HepG2 (cell line): ENCODE results near the gene ARIH2. TPM values are rescaled to one million over a fixed set of nuclear protein-coding genes. Genes with fewer than 3 reads are reported as not detected.

Source experiments
- ATAC-seq: fragments of 200-7000 bp; cut with Tn5 transposase; 3 replicates; pipeline ENCODE4 v1.9.1; 2020; ENCODE audit warnings: mild to moderate bottlenecking, moderate library complexity
- BruUV-seq: library from RNA; stranded (reverse); fragments of 400-500 nt; replicated peaks from 2 replicates; lab custom pipeline; 2021; lab: Mats Ljungman, UMichigan
- CTCF ChIA-PET: fragments of 300-600 bp; formaldehyde crosslinking; extraction: SDS; loops from one replicate; lab custom pipeline; 2021; ENCODE audit warnings: low total read pairs, inconsistent platforms, low intra/inter-chr PET ratio; lab: Yijun Ruan, JAX
- POLR2A ChIA-PET: fragments of 350-600 bp; sonication (Branson Sonifier 250); formaldehyde crosslinking; loops from one replicate; lab custom pipeline; 2020; ENCODE audit warnings: antibody characterized with exemption, inconsistent platforms; lab: Yijun Ruan, JAX
- DNase-seq: peaks from one replicate; pipeline ENCODE4 v3.0.0-alpha.2; 2015; ENCODE audit warnings: low spot score
- FAIRE-seq: peaks from 3 replicates; lab custom pipeline; 2011; peaks lifted over from hg19 to GRCh38; lab: Jason Lieb, UNC
- H2AFZ ChIP-seq: one replicate; pipeline ENCODE4 v1.6.1; 2011; ENCODE audit warnings: low read length, inconsistent platforms
- H3K27ac ChIP-seq: fragments of 300-600 bp; 3 replicates; pipeline ENCODE4 v1.8.0; 2011; ENCODE audit warnings: mixed run types, mild to moderate bottlenecking, mixed read lengths, low read length, inconsistent platforms; ENCODE audit not compliant: insufficient read depth; ENCODE audit errors: extremely low read length
- H3K27me3 ChIP-seq, 2 experiments: fragments of 200-600 bp in 1 of 2; 2 replicates in 1 of 2; 3 replicates in 1 of 2; pipeline versions ENCODE4 v1.6.0 to v1.8.0; 2011; ENCODE audit warnings: low read length in 2 of 2, mild to moderate bottlenecking in 2 of 2, moderate library complexity in 2 of 2, inconsistent platforms in 1 of 2; ENCODE audit not compliant: insufficient read depth in 2 of 2, control insufficient read depth in 1 of 2
- H3K36me3 ChIP-seq, 2 experiments: fragments of 200-600 bp in 1 of 2; replicated peaks in 1 of 2; 2 replicates in 1 of 2; 3 replicates in 1 of 2; pipeline versions ENCODE4 v1.5.1 to v1.8.0; 2011; ENCODE audit warnings: low read length in 2 of 2, inconsistent platforms in 1 of 2; ENCODE audit not compliant: insufficient read depth in 2 of 2, control insufficient read depth in 1 of 2
- H3K4me1 ChIP-seq: 2 replicates; pipeline ENCODE4 v1.5.1; 2012; ENCODE audit warnings: low read length, inconsistent platforms; ENCODE audit not compliant: insufficient read depth
- H3K4me2 ChIP-seq: 2 replicates; pipeline ENCODE4 v1.6.0; 2011; ENCODE audit warnings: low read depth, low read length, inconsistent platforms
- H3K4me3 ChIP-seq, 3 experiments: fragments of 200-600 bp in 1 of 3; sonication (generic), shearing (Covaris generic) in 1 of 3; replicated peaks in 1 of 3; 2 replicates each; pipeline ENCODE4 v1.5.1; 2011 to 2016; ENCODE audit warnings: low read length in 3 of 3, inconsistent platforms in 2 of 3, low read depth in 2 of 3, mild to moderate bottlenecking in 2 of 3, control low read depth in 1 of 3, mixed read lengths in 1 of 3; ENCODE audit not compliant: insufficient read depth in 1 of 3
- H3K79me2 ChIP-seq: one replicate; pipeline ENCODE4 v1.6.1; 2011; ENCODE audit warnings: low read length, inconsistent platforms; ENCODE audit not compliant: insufficient read depth
- H3K9ac ChIP-seq: 2 replicates; pipeline ENCODE4 v1.6.0; 2011; ENCODE audit warnings: mild to moderate bottlenecking, low read depth, low read length, inconsistent platforms; ENCODE audit not compliant: insufficient read depth
- H3K9me3 ChIP-seq: 2 replicates; pipeline ENCODE4 v1.5.1; 2012; ENCODE audit warnings: mild to moderate bottlenecking, low read length
- H4K20me1 ChIP-seq: 2 replicates; pipeline ENCODE4 v1.6.0; 2011; ENCODE audit warnings: inconsistent platforms, mild to moderate bottlenecking, low read length, moderate library complexity; ENCODE audit not compliant: insufficient read depth
- ESRRA ChIP-seq: sonication (generic); formaldehyde crosslinking; IDR thresholded peaks from 2 replicates; pipeline ENCODE4 v1.5.1; 2020; ENCODE audit warnings: mild to moderate bottlenecking, low read depth, missing genetic modification reagents
- HOMEZ ChIP-seq: IDR thresholded peaks from 2 replicates; pipeline ENCODE4 v1.6.1; 2016; ENCODE audit warnings: low read depth
- KDM2A ChIP-seq: sonication (generic); formaldehyde crosslinking; IDR thresholded peaks from 2 replicates; pipeline ENCODE4 v1.4.0; 2020; ENCODE audit warnings: low read depth, missing genetic modification reagents, borderline replicate concordance
- TFE3 ChIP-seq: IDR thresholded peaks from 2 replicates; pipeline ENCODE4 v1.6.1; 2016
- ZFP62 ChIP-seq: sonication (generic); formaldehyde crosslinking; IDR thresholded peaks from 2 replicates; pipeline ENCODE4 v1.4.0; 2020; ENCODE audit warnings: missing genetic modification reagents
- ZNF224 ChIP-seq: sonication (generic); formaldehyde crosslinking; IDR thresholded peaks from 2 replicates; pipeline ENCODE4 v1.5.0; 2020; ENCODE audit warnings: mild to moderate bottlenecking, missing genetic modification reagents
- ZNF275 ChIP-seq: sonication (generic); formaldehyde crosslinking; IDR thresholded peaks from 2 replicates; pipeline ENCODE4 v1.8.0; 2022; ENCODE audit warnings: missing genetic modification reagents, mild to moderate bottlenecking, inconsistent platforms, borderline replicate concordance
- ZNF362 ChIP-seq: sonication (generic); formaldehyde crosslinking; IDR thresholded peaks from 2 replicates; pipeline ENCODE4 v1.4.0; 2020; ENCODE audit warnings: missing genetic modification reagents, mild to moderate bottlenecking, borderline replicate concordance
- ZNF460 ChIP-seq: sonication (generic); formaldehyde crosslinking; IDR thresholded peaks from 2 replicates; pipeline ENCODE4 v1.5.1; 2020; ENCODE audit warnings: missing genetic modification reagents, mild to moderate bottlenecking, borderline replicate concordance
- ZNF772 ChIP-seq: sonication (generic); formaldehyde crosslinking; IDR thresholded peaks from 2 replicates; pipeline ENCODE4 v1.5.0; 2020; ENCODE audit warnings: mild to moderate bottlenecking, missing genetic modification reagents
- WGBS: methylation state at CpG from one replicate; pipeline ENCODE4 v1.1.6; 2017; ENCODE audit warnings: low lambda C conversion rate; 5-methylcytosine and 5-hydroxymethylcytosine counted together
- in situ Hi-C: cut with HindIII; loops from 2 replicates; pipeline ENCODE4 v1.10.0; 2017; ENCODE audit warnings: low pct_unique_long_range_greater_than_20kb; ENCODE audit not compliant: extremely low pct_ligation_motif_present
- intact Hi-C: fragments of 100-400 bp; cut with micrococcal nuclease; formaldehyde crosslinking; loops from one replicate; pipeline ENCODE4 v1.10.0; 2022; ENCODE audit not compliant: unreplicated experiment
- polyA plus RNA-seq, 8 experiments: library from polyadenylated mRNA; depleted of rRNA in 3 of 8; stranded (reverse) in 7 of 8; unstranded in 1 of 8; fragments of >200 nt; fragmentation: Illumina TruSeq in 4 of 8; extraction: Trizol in 4 of 8; gene quantifications; 2 replicates each; pipeline versions ENCODE4 v1.2.1 to v1.2.3, GENCODE V29; 2011 to 2016; ENCODE audit warnings: low read depth in 4 of 8, missing spikeins in 1 of 8, mixed read lengths in 1 of 8; ENCODE audit not compliant: insufficient read depth in 1 of 8
- total RNA-seq, 5 experiments: library from RNA; depleted of rRNA; stranded (reverse); fragments of >200 nt; fragmentation: Illumina TruSeq; extraction: Trizol; gene quantifications; 2 replicates each; pipeline ENCODE4 v1.2.3, GENCODE V29; 2016; ENCODE audit warnings: low read depth in 1 of 5
- TF ChIP-seq, protein P1 (sequence below): sonication (generic); formaldehyde crosslinking; IDR thresholded peaks from 2 replicates; pipeline ENCODE4 v1.5.0; 2020; ENCODE audit warnings: missing genetic modification reagents, mild to moderate bottlenecking, borderline replicate concordance
- TF ChIP-seq, protein P2 (sequence below): IDR thresholded peaks from 2 replicates; pipeline ENCODE4 v1.6.1; 2012; ENCODE audit warnings: inconsistent platforms
- TF ChIP-seq, protein P3 (sequence below): sonication (generic); formaldehyde crosslinking; IDR thresholded peaks from 2 replicates; pipeline ENCODE4 v1.5.1; 2020; ENCODE audit warnings: missing genetic modification reagents, mild to moderate bottlenecking, borderline replicate concordance

The ARIH2 gene
- total and polyA plus RNA-seq, 2 of the 13 experiments (the other 11 are each of a cell fraction or from before 2014, with no cell fraction given), result 64.8 to 83.3 TPM

GRCh38 chr3:49021813-49022687 is 103.4 kb downstream of the ARIH2 start, which contains the start of gene NDUFAF3:
Gene NDUFAF3, plus strand, starts transcription at chr3:49022121. Its CDS starts 24 bp downstream, at chr3:49022145.
- no TSS peak for BruUV-seq
- TF ChIP-seq ZNF224 (peak; percentile 89), KDM2A (CRISPR knock-in tag) (peak; percentile 90), HOMEZ (CRISPR knock-in tag) (no peak), ZNF362 (CRISPR knock-in tag) (no peak), ZNF772 (CRISPR knock-in tag) (peak; percentile 89), TFE3 (peak; percentile 19; the same call in 1 of the 2 replicates), ZFP62 (CRISPR knock-in tag) (peak; percentile 75; the same call in 1 of the 2 replicates), ZNF460 (peak; percentile 3; the same call in 1 of the 2 replicates), ZNF275 (peak; percentile 95; the same call in 1 of the 2 replicates), ESRRA (CRISPR knock-in tag) (0 out of 2 replicates have a peak, but pooled peaks have one; percentile 25)
- TF ChIP-seq, protein P1, sequence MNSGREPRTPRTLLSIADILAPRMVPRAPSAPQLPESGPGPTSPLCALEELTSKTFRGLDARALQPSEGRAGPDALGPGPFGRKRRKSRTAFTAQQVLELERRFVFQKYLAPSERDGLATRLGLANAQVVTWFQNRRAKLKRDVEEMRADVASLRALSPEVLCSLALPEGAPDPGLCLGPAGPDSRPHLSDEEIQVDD (CRISPR knock-in tag), result no peak
- TF ChIP-seq, protein P2, sequence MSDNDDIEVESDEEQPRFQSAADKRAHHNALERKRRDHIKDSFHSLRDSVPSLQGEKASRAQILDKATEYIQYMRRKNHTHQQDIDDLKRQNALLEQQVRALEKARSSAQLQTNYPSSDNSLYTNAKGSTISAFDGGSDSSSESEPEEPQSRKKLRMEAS, result peak; percentile 85
- TF ChIP-seq, protein P3, sequence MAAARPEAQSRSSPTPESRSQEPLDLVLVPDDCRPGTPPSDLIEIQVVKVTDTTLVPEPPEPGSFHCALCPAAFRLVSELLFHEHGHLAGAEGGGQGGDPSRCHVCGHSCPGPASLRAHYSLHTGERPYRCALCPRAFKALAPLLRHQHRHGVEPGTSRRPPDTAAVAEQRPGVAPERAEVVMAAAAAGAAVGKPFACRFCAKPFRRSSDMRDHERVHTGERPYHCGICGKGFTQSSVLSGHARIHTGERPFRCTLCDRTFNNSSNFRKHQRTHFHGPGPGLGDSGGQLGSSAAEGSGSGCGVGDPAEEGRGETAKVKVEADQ (CRISPR knock-in tag), result peak; percentile 64; the same call in 1 of the 2 replicates

More at GRCh38 chr3:49021813-49022687, 103.4 kb downstream of the ARIH2 start, which contains the start of gene NDUFAF3:
- Histone ChIP-seq H3K79me2 (peaks cover 27% of the 10 kb centered on the region), H3K36me3 (peaks cover 16 to 30% of the 10 kb centered on the region in 2 experiments), H3K4me3 (peak within 1 kb of the TSS; percentile 80 to 96 (median 89)), H3K9me3 (no peaks in the 10 kb centered on the region), H3K27ac (peak within 1 kb of the TSS; percentile 99), H3K4me1 (peaks cover 50% of the 10 kb centered on the region), H3K4me2 (peak within 1 kb of the TSS; percentile 89), H4K20me1 (no peaks in the 10 kb centered on the region), H3K9ac (peak within 1 kb of the TSS; percentile 99), H2AFZ (no peak within 1 kb of the TSS), H3K27me3 (no peaks in the 10 kb centered on the region; a peak in 1 of 5 replicates)
- 0% methylated on average over 7 of the region's 83 CpGs for WGBS
- POLR2A ChIA-PET, result interaction anchor here (0.6 to 11.1 kb wide), 19 partner anchors 7 to 548 kb away, joined by 3 to 280 read pairs (median 7); partner anchors contain the start of genes IMPDH2, KLHDC8B, LAMB2 and QARS1
- DNase-seq, result peak; percentile 85
- intact Hi-C loops (loop anchor here (5.0 kb wide), 1 partner anchor 70 kb away; the partner anchor contains the start of gene QRICH1), in situ Hi-C loops (no loop called here)
- peak; percentile 72 for ATAC-seq
- CTCF ChIA-PET, result no interaction called here
- FAIRE-seq, result peak; percentile 34
